OCI-LY3 (cell line): ENCODE measurements around the gene ABHD12.
A peak's percentile ranks its signal among the peaks of the same experiment; 100 is the strongest.

Source experiments
- H2AFZ ChIP-seq: fragments of 200-600, 300-600 bp; shearing (Covaris generic); 2 replicates; pipeline ENCODE4 v1.6.0; 2014; ENCODE audit warnings: antibody characterized with exemption, low read depth, low read length
- H3K27ac ChIP-seq: fragments of 200-600, 300-600 bp; sonication (generic); 2 replicates; pipeline ENCODE4 v1.5.1; 2014; ENCODE audit warnings: mild to moderate bottlenecking, low read length, moderate library complexity, mixed read lengths
- H3K27me3 ChIP-seq: fragments of 200-600, 300-600 bp; sonication (generic); 2 replicates; pipeline ENCODE4 v1.6.1; 2014; ENCODE audit warnings: low read depth, low read length, mixed read lengths
- H3K36me3 ChIP-seq: fragments of 200-600, 300-600 bp; sonication (generic); replicated peaks from 2 replicates; pipeline ENCODE3; 2014; ENCODE audit warnings: low read depth, low read length, mixed read lengths
- H3K4me1 ChIP-seq: fragments of 300-600, 200-600 bp; sonication (generic); 2 replicates; pipeline ENCODE4 v1.6.1; 2014; ENCODE audit warnings: low read length, mixed read lengths
- H3K4me2 ChIP-seq: fragments of 200-600, 300-600 bp; sonication (generic); 2 replicates; pipeline ENCODE4 v1.6.1; 2014; ENCODE audit warnings: low read length, mixed read lengths
- H3K4me3 ChIP-seq: fragments of 300-600, 200-600 bp; sonication (generic); 2 replicates; pipeline ENCODE4 v1.5.1; 2014; ENCODE audit warnings: antibody characterized with exemption, mild to moderate bottlenecking, low read length, moderate library complexity
- H3K79me2 ChIP-seq: fragments of 300-600, 200-600 bp; shearing (Covaris generic); 2 replicates; pipeline ENCODE4 v1.6.1; 2014; ENCODE audit warnings: mild to moderate bottlenecking, low read length, mixed read lengths
- H3K9ac ChIP-seq: fragments of 300-600, 200-600 bp; shearing (Covaris generic); 2 replicates; pipeline ENCODE4 v1.6.0; 2014; ENCODE audit warnings: mild to moderate bottlenecking, low read length, moderate library complexity
- H3K9me3 ChIP-seq: fragments of 200-600, 300-600 bp; shearing (Covaris generic); 2 replicates; pipeline ENCODE4 v1.6.1; 2014; ENCODE audit warnings: low read length, mixed read lengths; ENCODE audit not compliant: insufficient read depth
- H4K20me1 ChIP-seq: fragments of 200-600, 300-600 bp; sonication (generic); 2 replicates; pipeline ENCODE4 v1.6.1; 2016; ENCODE audit warnings: low read length, mixed read lengths; ENCODE audit not compliant: insufficient read depth
- CTCF ChIP-seq: fragments of 200-600, 300-600 bp; sonication (generic); IDR thresholded peaks from 2 replicates; pipeline ENCODE4 v1.5.1; 2014; ENCODE audit warnings: antibody characterized with exemption, low read length, low read depth
- EZH2phosphoT487 ChIP-seq: fragments of 200-600 bp; shearing (Covaris generic); IDR thresholded peaks from 2 replicates; pipeline ENCODE4 v1.6.1; 2018; ENCODE audit warnings: antibody characterized with exemption, mixed run types, low read depth

ABHD12 gene

GRCh38 chr20:25310268-25310920 lies 80.2 kb downstream of the ABHD12 start:
- peaks cover 30% of the 10 kb centered on the region for H3K4me1 ChIP-seq
- H3K79me2 ChIP-seq, result no peaks in the 10 kb centered on the region
- no peaks in the 10 kb centered on the region for H3K27me3 ChIP-seq
- peak overlapping the region; percentile 58 for H3K4me3 ChIP-seq
- no peak overlapping the region for H2AFZ ChIP-seq
- H3K36me3 ChIP-seq, result no peaks in the 10 kb centered on the region
- peak overlapping the region; percentile 53 for H3K27ac ChIP-seq
- H3K9me3 ChIP-seq, result no peaks in the 10 kb centered on the region
- peak overlapping the region; percentile 87 for H3K4me2 ChIP-seq
- peak overlapping the region; percentile 39; the same call in 1 of the 2 replicates for H3K9ac ChIP-seq
- H4K20me1 ChIP-seq, result no peaks in the 10 kb centered on the region
- no peak for TF ChIP-seq EZH2phosphoT487
- peak; percentile 75 for TF ChIP-seq CTCF

GRCh38 chr20:25309395-25310267 lies 81.0 kb downstream of the ABHD12 start:
- H2AFZ ChIP-seq, result no peak overlapping the region
- H3K4me3 ChIP-seq, result 0 out of 2 replicates have a peak overlapping the region, but pooled peaks have one; percentile 58
- no peaks in the 10 kb centered on the region for H3K9me3 ChIP-seq
- peak overlapping the region; percentile 87 for H3K4me2 ChIP-seq
- no peaks in the 10 kb centered on the region for H3K79me2 ChIP-seq
- no peaks in the 10 kb centered on the region for H3K36me3 ChIP-seq
- TF ChIP-seq EZH2phosphoT487 (no peak), CTCF (no peak)
- peaks cover 30% of the 10 kb centered on the region for H3K4me1 ChIP-seq
- H3K27me3 ChIP-seq, result no peaks in the 10 kb centered on the region
- H3K9ac ChIP-seq, result no peak overlapping the region
- 0 out of 2 replicates have a peak overlapping the region, but pooled peaks have one; percentile 53 for H3K27ac ChIP-seq
- no peaks in the 10 kb centered on the region for H4K20me1 ChIP-seq

GRCh38 chr20:25308671-25309394 lies 81.8 kb downstream of the ABHD12 start:
- H3K9me3 ChIP-seq, result no peaks in the 10 kb centered on the region
- H3K4me2 ChIP-seq, result no peak overlapping the region
- no peaks in the 10 kb centered on the region for H3K79me2 ChIP-seq
- TF ChIP-seq CTCF (no peak), EZH2phosphoT487 (no peak)
- no peak overlapping the region for H3K9ac ChIP-seq
- no peaks in the 10 kb centered on the region for H4K20me1 ChIP-seq
- no peak overlapping the region for H2AFZ ChIP-seq
- H3K27me3 ChIP-seq, result no peaks in the 10 kb centered on the region
- no peaks in the 10 kb centered on the region for H3K36me3 ChIP-seq
- no peak overlapping the region for H3K4me3 ChIP-seq
- peaks cover 34% of the 10 kb centered on the region for H3K4me1 ChIP-seq
- H3K27ac ChIP-seq, result no peak overlapping the region
